Thoracic aorta (tissue), 2 donors: ENCODE measurements around the gene ZNF646. TPM values are rescaled to one million over a fixed set of nuclear protein-coding genes. Genes with fewer than 3 reads are reported as not detected.

Experiments
- ATAC-seq: fragments of 150-250 bp; one replicate; pipeline ENCODE4 v1.8.0; 2017; ENCODE audit warnings: low read depth; ENCODE audit not compliant: insufficient number of reproducible peaks, low FRiP score
- DNase-seq: peaks from one replicate; pipeline ENCODE4 v3.0.0-alpha.2; 2020; ENCODE audit warnings: low spot score
- H3K27ac ChIP-seq, 2 donors: fragments of 200-600 bp; sonication (generic); 1 replicate in 1 of 2; 2 replicates in 1 of 2; pipeline ENCODE4 v1.5.1; 2016; ENCODE audit warnings: mild to moderate bottlenecking in 2 of 2, moderate library complexity in 2 of 2
- H3K27me3 ChIP-seq: fragments of 200-600 bp; sonication (generic); replicated peaks from 2 replicates; pipeline ENCODE4 v1.6.0; 2016; ENCODE audit warnings: mild to moderate bottlenecking; ENCODE audit not compliant: insufficient read depth
- H3K36me3 ChIP-seq: fragments of 200-600 bp; sonication (generic); one replicate; pipeline ENCODE4 v1.5.1; 2016
- H3K4me1 ChIP-seq, 2 donors: fragments of 200-600 bp; sonication (generic); 1 replicate in 1 of 2; 2 replicates in 1 of 2; pipeline versions ENCODE4 v1.5.1 to v1.6.0; 2016; ENCODE audit warnings: low read depth in 2 of 2, mild to moderate bottlenecking in 1 of 2; ENCODE audit not compliant: control insufficient read depth in 1 of 2
- H3K4me3 ChIP-seq: fragments of 200-600 bp; sonication (generic); 2 replicates; pipeline ENCODE4 v1.5.1; 2016; ENCODE audit warnings: mild to moderate bottlenecking
- H3K9me3 ChIP-seq: fragments of 200-600 bp; sonication (generic); 2 replicates; pipeline ENCODE4 v1.5.1; 2016
- CTCF ChIP-seq: fragments of 200-600 bp; sonication (generic); IDR thresholded peaks from one replicate; pipeline ENCODE4 v1.5.1; 2019; ENCODE audit warnings: antibody characterized with exemption
- total RNA-seq, 2 donors: library from RNA; depleted of rRNA; stranded (reverse); fragments of >200 nt; gene quantifications; one replicate each; pipeline versions ENCODE4 v1.1.0 to v1.2.3, GENCODE V29; 2016

Gene ZNF646
- total RNA-seq, 2 donors from 2014 or later: 10.2 to 17.9 TPM

- Histone ChIP-seq H3K36me3 (peaks cover 29% of the 10 kb centered on the region), H3K4me3 (no peak overlapping the region), H3K4me1 (peaks cover 6 to 35% of the 10 kb centered on the region in 2 donors), H3K27me3 (no peaks in the 10 kb centered on the region), H3K27ac (peak overlapping the region in 1 of 2 donors; percentile 45), H3K9me3 (no peaks in the 10 kb centered on the region)
- DNase-seq: no peak
- no peak for ATAC-seq
- TF ChIP-seq CTCF: no peak
These were observed 39.2 kb downstream of the ZNF646 start for GRCh38 chr16:31113121-31114120.

- Histone ChIP-seq H3K27me3 (no peaks in the 10 kb centered on the region), H3K4me3 (no peak overlapping the region), H3K4me1 (peaks cover 11 to 36% of the 10 kb centered on the region in 2 donors), H3K27ac (no peak overlapping the region), H3K9me3 (no peaks in the 10 kb centered on the region), H3K36me3 (peaks cover 29% of the 10 kb centered on the region)
- TF ChIP-seq CTCF: no peak
- ATAC-seq (no peak), DNase-seq (no peak)
These were observed 40.2 kb downstream of the ZNF646 start for GRCh38 chr16:31114468-31114867.

- Histone ChIP-seq H3K27ac (peak within 1 kb of the TSS; percentile 82 to 91), H3K27me3 (no peaks in the 10 kb centered on the region), H3K9me3 (no peaks in the 10 kb centered on the region), H3K4me3 (peak within 1 kb of the TSS; percentile 79), H3K4me1 (peaks cover 11 to 25% of the 10 kb centered on the region in 2 donors), H3K36me3 (peaks cover 20% of the 10 kb centered on the region)
- TF ChIP-seq CTCF: no peak
- DNase-seq (peak; percentile 98), ATAC-seq (peak; percentile 86)
These were observed 43.4 kb downstream of the ZNF646 start, which contains the start of gene KAT8 for GRCh38 chr16:31117384-31118222. TSS of gene KAT8 (plus strand) at chr16:31117664. CDS start at chr16:31117682, 18 bp downstream.

- Histone ChIP-seq H3K36me3 (peaks cover 20% of the 10 kb centered on the region), H3K27ac (peak overlapping the region; percentile 82 to 91), H3K9me3 (no peaks in the 10 kb centered on the region), H3K27me3 (no peaks in the 10 kb centered on the region), H3K4me1 (peaks cover 11 to 17% of the 10 kb centered on the region in 2 donors), H3K4me3 (peak overlapping the region; percentile 79)
- ATAC-seq (no peak), DNase-seq (no peak)
- TF ChIP-seq CTCF: no peak
These were observed 44.3 kb downstream of the ZNF646 start for GRCh38 chr16:31118223-31119155.
